Keratinocyte (primary cell): Measurements from ENCODE around the gene RAB21. TPM values are rescaled to one million over a fixed set of nuclear protein-coding genes. Genes with fewer than 3 reads are reported as not detected.

Source experiments
- DNase-seq: peaks from one replicate; pipeline ENCODE4 v3.0.0-alpha.2; 2011; ENCODE audit warnings: low read depth, missing footprints, low spot score
- FAIRE-seq: peaks from 2 replicates; lab custom pipeline; 2011; peaks lifted over from hg19 to GRCh38; lab: Jason Lieb, UNC
- H2AFZ ChIP-seq: 2 replicates; pipeline ENCODE4 v1.6.0; 2012; ENCODE audit warnings: low read length, control low read depth, inconsistent platforms; ENCODE audit not compliant: control insufficient read depth
- H3K27ac ChIP-seq: 2 replicates; pipeline ENCODE4 v1.5.1; 2011; ENCODE audit warnings: low read length; ENCODE audit not compliant: control insufficient read depth, insufficient read depth
- H3K27me3 ChIP-seq: 3 replicates; pipeline ENCODE4 v1.6.0; 2011; ENCODE audit warnings: low read length; ENCODE audit not compliant: control insufficient read depth, insufficient read depth; ENCODE audit errors: extremely low read depth
- H3K36me3 ChIP-seq, 2 experiments: 2 replicates in 1 of 2; 3 replicates in 1 of 2; pipeline ENCODE4 v1.5.1; 2011; ENCODE audit warnings: low read length in 2 of 2, mild to moderate bottlenecking in 1 of 2; ENCODE audit not compliant: control insufficient read depth in 2 of 2, insufficient read depth in 2 of 2; ENCODE audit errors: extremely low read depth in 1 of 2
- H3K4me1 ChIP-seq: 3 replicates; pipeline ENCODE4 v1.5.1; 2011; ENCODE audit warnings: low read length; ENCODE audit not compliant: control insufficient read depth, insufficient read depth; ENCODE audit errors: extremely low read depth
- H3K4me2 ChIP-seq: 3 replicates; pipeline ENCODE4 v1.6.0; 2011; ENCODE audit warnings: low read depth, low read length; ENCODE audit not compliant: control insufficient read depth, insufficient read depth; ENCODE audit errors: extremely low read depth
- H3K4me3 ChIP-seq, 3 experiments: fragments of 200-600 bp in 1 of 3; sonication (generic) in 1 of 3; 2 replicates in 2 of 3; 3 replicates in 1 of 3; pipeline ENCODE4 v1.5.1; 2011 to 2016; ENCODE audit warnings: low read length in 3 of 3, mild to moderate bottlenecking in 3 of 3, control low read depth in 2 of 3, inconsistent platforms in 1 of 3, low read depth in 1 of 3, mixed read lengths in 1 of 3, mixed run types in 1 of 3, moderate library complexity in 1 of 3; ENCODE audit not compliant: control insufficient read depth in 2 of 3, insufficient read depth in 2 of 3; ENCODE audit errors: extremely low read depth in 1 of 3
- H3K79me2 ChIP-seq: 2 replicates; pipeline ENCODE4 v1.6.0; 2012; ENCODE audit warnings: low read length; ENCODE audit not compliant: control insufficient read depth, insufficient read depth
- H3K9ac ChIP-seq: 3 replicates; pipeline ENCODE4 v1.6.0; 2011; ENCODE audit warnings: low read length; ENCODE audit not compliant: control insufficient read depth, insufficient read depth; ENCODE audit errors: extremely low read depth
- H3K9me1 ChIP-seq: 3 replicates; pipeline ENCODE4 v1.6.0; 2011; ENCODE audit warnings: low read length; ENCODE audit not compliant: control insufficient read depth, insufficient read depth; ENCODE audit errors: extremely low read depth
- H3K9me3 ChIP-seq: 2 replicates; pipeline ENCODE4 v1.5.1; 2012; ENCODE audit warnings: low read depth, low read length; ENCODE audit not compliant: control insufficient read depth
- H4K20me1 ChIP-seq: 3 replicates; pipeline ENCODE4 v1.6.0; 2011; ENCODE audit warnings: low read length; ENCODE audit not compliant: control insufficient read depth, insufficient read depth; ENCODE audit errors: extremely low read depth
- EZH2 ChIP-seq: IDR thresholded peaks from one replicate; pipeline ENCODE4 v1.6.1; 2012; ENCODE audit warnings: inconsistent platforms, mild to moderate bottlenecking, low read length, moderate library complexity
- dilution Hi-C: fragments of 300-500 bp; cut with MboI; formaldehyde crosslinking; loops from one replicate; pipeline ENCODE4 v1.7.0; 2020; ENCODE audit warnings: low sequenced_read_pairs; ENCODE audit not compliant: extremely low pct_ligation_motif_present
- polyA plus RNA-seq, 5 experiments: library from polyadenylated mRNA; depleted of rRNA in 3 of 5; stranded (reverse) in 3 of 5; stranded (forward) in 1 of 5; unstranded in 1 of 5; fragments of >200 nt; gene quantifications; 1 replicate in 1 of 5; 2 replicates in 3 of 5; 3 replicates in 1 of 5; pipeline versions ENCODE4 v1.2.1 to v1.2.3, GENCODE V29; 2011 to 2012; ENCODE audit warnings: missing spikeins in 2 of 5, low read depth in 1 of 5, low replicate concordance in 1 of 5
- TF ChIP-seq, protein P1 (sequence below), 3 experiments: IDR thresholded peaks in 1 of 3; conservative IDR thresholded peaks in 1 of 3; optimal IDR thresholded peaks in 1 of 3; 2 replicates in 2 of 3; 3 replicates in 1 of 3; pipeline versions ENCODE3 to v1.5.1; 2011; ENCODE audit warnings: low read length in 3 of 3, mild to moderate bottlenecking in 3 of 3, moderate library complexity in 2 of 3, control low read depth in 1 of 3, inconsistent platforms in 1 of 3; ENCODE audit not compliant: insufficient read depth in 2 of 3; ENCODE audit errors: extremely low read depth in 1 of 3

RAB21 gene
- polyA plus RNA-seq, 1 donor (not counting 4 experiments of a cell fraction or from before 2014, with no cell fraction given), result 21.9 TPM

DNA sequence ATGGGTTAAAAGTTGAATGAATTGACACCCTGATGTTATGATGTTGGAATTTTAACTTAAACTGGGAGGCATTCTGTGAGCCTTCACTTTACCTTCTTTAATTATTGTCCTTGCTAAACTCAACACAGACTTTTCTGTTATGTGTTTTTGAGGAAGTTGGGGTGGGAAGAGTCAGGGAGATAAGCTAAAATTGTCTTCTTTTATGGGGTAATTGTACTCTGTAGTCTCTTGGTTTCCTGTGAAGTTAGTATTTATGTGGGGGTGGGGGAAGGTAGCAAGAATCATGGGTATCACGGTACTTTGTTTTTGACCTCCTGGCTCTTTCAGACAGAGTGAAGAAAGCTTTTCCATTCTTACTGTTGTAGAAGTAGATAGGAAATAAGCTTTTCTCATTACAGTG lies 32.9 kb downstream of the RAB21 start:
- Histone ChIP-seq H3K27me3 (no peaks in the 10 kb centered on the region), H3K4me1 (no peaks in the 10 kb centered on the region), H3K9me3 (no peaks in the 10 kb centered on the region), H3K9ac (no peak overlapping the region), H3K4me2 (no peak overlapping the region), H3K36me3 (peaks cover 0 to 13% of the 10 kb centered on the region in 2 experiments), H3K79me2 (no peaks in the 10 kb centered on the region), H3K27ac (no peak overlapping the region), H4K20me1 (no peaks in the 10 kb centered on the region), H2AFZ (no peak overlapping the region), H3K9me1 (no peaks in the 10 kb centered on the region), H3K4me3 (no peak overlapping the region)
- dilution Hi-C loops, result no loop called here
- DNase-seq (no peak), FAIRE-seq (no peak)
- TF ChIP-seq, protein P1, sequence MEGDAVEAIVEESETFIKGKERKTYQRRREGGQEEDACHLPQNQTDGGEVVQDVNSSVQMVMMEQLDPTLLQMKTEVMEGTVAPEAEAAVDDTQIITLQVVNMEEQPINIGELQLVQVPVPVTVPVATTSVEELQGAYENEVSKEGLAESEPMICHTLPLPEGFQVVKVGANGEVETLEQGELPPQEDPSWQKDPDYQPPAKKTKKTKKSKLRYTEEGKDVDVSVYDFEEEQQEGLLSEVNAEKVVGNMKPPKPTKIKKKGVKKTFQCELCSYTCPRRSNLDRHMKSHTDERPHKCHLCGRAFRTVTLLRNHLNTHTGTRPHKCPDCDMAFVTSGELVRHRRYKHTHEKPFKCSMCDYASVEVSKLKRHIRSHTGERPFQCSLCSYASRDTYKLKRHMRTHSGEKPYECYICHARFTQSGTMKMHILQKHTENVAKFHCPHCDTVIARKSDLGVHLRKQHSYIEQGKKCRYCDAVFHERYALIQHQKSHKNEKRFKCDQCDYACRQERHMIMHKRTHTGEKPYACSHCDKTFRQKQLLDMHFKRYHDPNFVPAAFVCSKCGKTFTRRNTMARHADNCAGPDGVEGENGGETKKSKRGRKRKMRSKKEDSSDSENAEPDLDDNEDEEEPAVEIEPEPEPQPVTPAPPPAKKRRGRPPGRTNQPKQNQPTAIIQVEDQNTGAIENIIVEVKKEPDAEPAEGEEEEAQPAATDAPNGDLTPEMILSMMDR (optimal IDR thresholded peaks at IDR 0.05 in 1 of 3, IDR thresholded peaks at IDR 0.05 in 1 of 3, conservative IDR thresholded peaks at IDR 0.05 in 1 of 3; ENCODE audit: extremely low read depth in 1 of 3, insufficient read depth in 2 of 3, low read length in 3 of 3), result no peak
- TF ChIP-seq EZH2, result no peak

DNA sequence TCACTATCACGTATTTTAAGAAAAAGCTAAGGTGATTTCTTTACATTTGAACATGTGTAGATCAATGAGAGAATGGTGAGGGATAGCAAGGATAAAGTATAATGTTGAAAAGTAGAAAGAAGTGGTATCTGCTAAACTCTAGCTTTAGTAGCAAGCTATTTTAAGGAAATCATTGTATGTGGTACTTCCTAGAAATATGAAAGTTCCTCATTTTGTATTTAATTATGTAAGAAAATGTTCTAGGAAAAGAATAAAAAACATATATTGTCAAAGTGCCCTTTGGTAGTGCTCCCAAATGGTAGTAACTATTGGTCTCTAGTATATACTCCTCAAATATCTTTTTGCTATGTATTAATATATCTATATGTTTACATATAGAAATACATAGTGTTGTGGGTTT lies 35.7 kb downstream of the RAB21 start:
- no peaks in the 10 kb centered on the region for H3K9me3 ChIP-seq
- no peak for TF ChIP-seq EZH2
- TF ChIP-seq, protein P1 (optimal IDR thresholded peaks at IDR 0.05 in 1 of 3, IDR thresholded peaks at IDR 0.05 in 1 of 3, conservative IDR thresholded peaks at IDR 0.05 in 1 of 3; ENCODE audit: extremely low read depth in 1 of 3, insufficient read depth in 2 of 3, low read length in 3 of 3), result no peak
- dilution Hi-C loops, result no loop called here
- H3K4me3 ChIP-seq, result no peak overlapping the region
- no peak overlapping the region for H3K27ac ChIP-seq
- FAIRE-seq (no peak), DNase-seq (no peak)
- no peaks in the 10 kb centered on the region for H4K20me1 ChIP-seq
- peaks cover 0 to 10% of the 10 kb centered on the region in 2 experiments for H3K36me3 ChIP-seq
- no peak overlapping the region for H2AFZ ChIP-seq
- no peaks in the 10 kb centered on the region for H3K79me2 ChIP-seq
- no peak overlapping the region for H3K9ac ChIP-seq
- H3K4me1 ChIP-seq, result no peaks in the 10 kb centered on the region
- no peak overlapping the region for H3K4me2 ChIP-seq
- no peaks in the 10 kb centered on the region for H3K27me3 ChIP-seq
- no peaks in the 10 kb centered on the region for H3K9me1 ChIP-seq
